HepG2 (cell line): ENCODE measurements around the gene MRPS5. TPM values are rescaled to one million over a fixed set of nuclear protein-coding genes. Genes with fewer than 3 reads are reported as not detected.
A peak's percentile ranks its signal among the peaks of the same experiment; 100 is the strongest.

ENCODE experiments used
- BORCS8-MEF2B ChIP-seq: sonication (generic); formaldehyde crosslinking; IDR thresholded peaks from 2 replicates; pipeline ENCODE4 v1.8.0; 2022; ENCODE audit warnings: mild to moderate bottlenecking, missing genetic modification reagents
- BRD4 ChIP-seq: sonication (generic); formaldehyde crosslinking; IDR thresholded peaks from 2 replicates; pipeline ENCODE4 v1.4.0; 2020; ENCODE audit warnings: missing genetic modification reagents
- GATAD2A ChIP-seq: IDR thresholded peaks from 2 replicates; pipeline ENCODE4 v1.6.1; 2016
- HMG20A ChIP-seq: IDR thresholded peaks from 2 replicates; pipeline ENCODE4 v1.6.1; 2016; ENCODE audit warnings: borderline replicate concordance
- HNRNPH1 ChIP-seq: fragments of 200-400 bp; formaldehyde crosslinking; optimal IDR thresholded peaks from 2 replicates; pipeline ENCODE3; 2017; ENCODE audit warnings: mild to moderate bottlenecking, low read depth, low read length
- KDM6A ChIP-seq: IDR thresholded peaks from 2 replicates; pipeline ENCODE4 v1.6.1; 2016; ENCODE audit warnings: low read depth
- MTA3 ChIP-seq: sonication (generic); formaldehyde crosslinking; IDR thresholded peaks from 2 replicates; pipeline ENCODE4 v1.4.0; 2020; ENCODE audit warnings: missing genetic modification reagents
- NCOA1 ChIP-seq: sonication (generic); formaldehyde crosslinking; IDR thresholded peaks from 2 replicates; pipeline ENCODE4 v1.9.0; 2021; ENCODE audit warnings: missing genetic modification reagents
- NFAT5 ChIP-seq: sonication (generic); formaldehyde crosslinking; IDR thresholded peaks from 2 replicates; pipeline ENCODE4 v1.4.0; 2020; ENCODE audit warnings: missing genetic modification reagents
- PHF21A ChIP-seq: sonication (generic); formaldehyde crosslinking; IDR thresholded peaks from 2 replicates; pipeline ENCODE4 v1.5.0; 2020; ENCODE audit warnings: mild to moderate bottlenecking, missing genetic modification reagents
- RXRA ChIP-seq: sonication (generic); formaldehyde crosslinking; IDR thresholded peaks from 2 replicates; pipeline ENCODE4 v1.5.1; 2020; ENCODE audit warnings: missing genetic modification reagents
- SRSF4 ChIP-seq: fragments of 200-400 bp; formaldehyde crosslinking; IDR thresholded peaks from one replicate; pipeline ENCODE4 v1.6.1; 2018; ENCODE audit warnings: mild to moderate bottlenecking, low read depth, low read length, moderate library complexity; ENCODE audit not compliant: poor library complexity, severe bottlenecking
- SSRP1 ChIP-seq: IDR thresholded peaks from 2 replicates; pipeline ENCODE4 v1.6.1; 2016; ENCODE audit warnings: control low read depth
- TGIF2 ChIP-seq: IDR thresholded peaks from 2 replicates; pipeline ENCODE4 v1.6.1; 2016; ENCODE audit warnings: control low read depth, missing compliant biosample characterization
- ZFY ChIP-seq: sonication (generic); formaldehyde crosslinking; IDR thresholded peaks from 2 replicates; pipeline ENCODE4 v1.4.0; 2020; ENCODE audit warnings: missing genetic modification reagents
- ZMYM4 ChIP-seq: sonication (generic); formaldehyde crosslinking; IDR thresholded peaks from 2 replicates; pipeline ENCODE4 v1.8.1; 2023; ENCODE audit warnings: mild to moderate bottlenecking, missing genetic modification reagents
- ZNF143 ChIP-seq: sonication (generic); formaldehyde crosslinking; IDR thresholded peaks from 2 replicates; pipeline ENCODE4 v1.4.0; 2020; ENCODE audit warnings: missing genetic modification reagents
- polyA plus RNA-seq, 8 experiments: library from polyadenylated mRNA; depleted of rRNA in 3 of 8; stranded (reverse) in 7 of 8; unstranded in 1 of 8; fragments of >200 nt; fragmentation: Illumina TruSeq in 4 of 8; extraction: Trizol in 4 of 8; gene quantifications; 2 replicates each; pipeline versions ENCODE4 v1.2.1 to v1.2.3, GENCODE V29; 2011 to 2016; ENCODE audit warnings: low read depth in 4 of 8, missing spikeins in 1 of 8, mixed read lengths in 1 of 8; ENCODE audit not compliant: insufficient read depth in 1 of 8
- total RNA-seq, 5 experiments: library from RNA; depleted of rRNA; stranded (reverse); fragments of >200 nt; fragmentation: Illumina TruSeq; extraction: Trizol; gene quantifications; 2 replicates each; pipeline ENCODE4 v1.2.3, GENCODE V29; 2016; ENCODE audit warnings: low read depth in 1 of 5
- TF ChIP-seq, protein P1 (sequence below): sonication (generic); formaldehyde crosslinking; IDR thresholded peaks from 2 replicates; pipeline ENCODE4 v1.5.0; 2020; ENCODE audit warnings: mild to moderate bottlenecking, missing genetic modification reagents, borderline replicate concordance
- TF ChIP-seq, protein P2 (sequence below): sonication (generic); formaldehyde crosslinking; IDR thresholded peaks from 2 replicates; pipeline ENCODE4 v1.8.0; 2022; ENCODE audit warnings: mild to moderate bottlenecking, missing genetic modification reagents; ENCODE audit not compliant: insufficient replicate concordance
- TF ChIP-seq, protein P3 (sequence below): sonication (generic); formaldehyde crosslinking; IDR thresholded peaks from 2 replicates; pipeline ENCODE4 v1.4.0; 2020; ENCODE audit warnings: missing genetic modification reagents, borderline replicate concordance

Gene MRPS5
- total and polyA plus RNA-seq, 2 of the 13 experiments (the other 11 are each of a cell fraction or from before 2014, with no cell fraction given), result 98.8 to 134 TPM

- peak; percentile 55; the same call in 1 of the 2 replicates for TF ChIP-seq ZNF143 (CRISPR knock-in tag)
- 0 out of 2 replicates have a peak, but pooled peaks have one; percentile 53 for TF ChIP-seq TGIF2
- TF ChIP-seq NFAT5, result 0 out of 2 replicates have a peak, but pooled peaks have one; percentile 23
- 0 out of 2 replicates have a peak, but pooled peaks have one; percentile 22 for TF ChIP-seq ZMYM4 (CRISPR knock-in tag)
- 0 out of 2 replicates have a peak, but pooled peaks have one; percentile 45 for TF ChIP-seq RXRA (CRISPR knock-in tag)
- TF ChIP-seq MTA3, result no peak
- TF ChIP-seq BRD4 (CRISPR knock-in tag), result peak; percentile 67; the same call in 1 of the 2 replicates
- TF ChIP-seq HMG20A, result 0 out of 2 replicates have a peak, but pooled peaks have one; percentile 33
- TF ChIP-seq HNRNPH1, result peak; percentile 92
- peak; percentile 30 for TF ChIP-seq GATAD2A (CRISPR knock-in tag)
- TF ChIP-seq, protein P1, sequence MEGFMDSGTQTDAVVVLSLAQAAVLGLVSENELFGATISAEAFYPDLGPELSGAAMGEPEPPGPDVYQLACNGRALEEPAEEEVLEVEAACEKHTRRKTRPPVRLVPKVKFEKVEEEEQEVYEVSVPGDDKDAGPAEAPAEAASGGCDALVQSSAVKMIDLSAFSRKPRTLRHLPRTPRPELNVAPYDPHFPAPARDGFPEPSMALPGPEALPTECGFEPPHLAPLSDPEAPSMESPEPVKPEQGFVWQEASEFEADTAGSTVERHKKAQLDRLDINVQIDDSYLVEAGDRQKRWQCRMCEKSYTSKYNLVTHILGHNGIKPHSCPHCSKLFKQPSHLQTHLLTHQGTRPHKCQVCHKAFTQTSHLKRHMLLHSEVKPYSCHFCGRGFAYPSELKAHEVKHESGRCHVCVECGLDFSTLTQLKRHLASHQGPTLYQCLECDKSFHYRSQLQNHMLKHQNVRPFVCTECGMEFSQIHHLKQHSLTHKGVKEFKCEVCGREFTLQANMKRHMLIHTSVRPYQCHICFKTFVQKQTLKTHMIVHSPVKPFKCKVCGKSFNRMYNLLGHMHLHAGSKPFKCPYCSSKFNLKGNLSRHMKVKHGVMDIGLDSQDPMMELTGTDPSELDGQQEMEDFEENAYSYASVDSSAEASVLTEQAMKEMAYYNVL (CRISPR knock-in tag), result peak; percentile 52; the same call in 1 of the 2 replicates
- peak; percentile 61; the same call in 1 of the 2 replicates for TF ChIP-seq KDM6A (CRISPR knock-in tag)
- TF ChIP-seq, protein P2, sequence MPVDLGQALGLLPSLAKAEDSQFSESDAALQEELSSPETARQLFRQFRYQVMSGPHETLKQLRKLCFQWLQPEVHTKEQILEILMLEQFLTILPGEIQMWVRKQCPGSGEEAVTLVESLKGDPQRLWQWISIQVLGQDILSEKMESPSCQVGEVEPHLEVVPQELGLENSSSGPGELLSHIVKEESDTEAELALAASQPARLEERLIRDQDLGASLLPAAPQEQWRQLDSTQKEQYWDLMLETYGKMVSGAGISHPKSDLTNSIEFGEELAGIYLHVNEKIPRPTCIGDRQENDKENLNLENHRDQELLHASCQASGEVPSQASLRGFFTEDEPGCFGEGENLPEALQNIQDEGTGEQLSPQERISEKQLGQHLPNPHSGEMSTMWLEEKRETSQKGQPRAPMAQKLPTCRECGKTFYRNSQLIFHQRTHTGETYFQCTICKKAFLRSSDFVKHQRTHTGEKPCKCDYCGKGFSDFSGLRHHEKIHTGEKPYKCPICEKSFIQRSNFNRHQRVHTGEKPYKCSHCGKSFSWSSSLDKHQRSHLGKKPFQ (CRISPR knock-in tag), result no peak
- TF ChIP-seq ZFY (CRISPR knock-in tag), result peak; percentile 38; the same call in 1 of the 2 replicates
- TF ChIP-seq, protein P3, sequence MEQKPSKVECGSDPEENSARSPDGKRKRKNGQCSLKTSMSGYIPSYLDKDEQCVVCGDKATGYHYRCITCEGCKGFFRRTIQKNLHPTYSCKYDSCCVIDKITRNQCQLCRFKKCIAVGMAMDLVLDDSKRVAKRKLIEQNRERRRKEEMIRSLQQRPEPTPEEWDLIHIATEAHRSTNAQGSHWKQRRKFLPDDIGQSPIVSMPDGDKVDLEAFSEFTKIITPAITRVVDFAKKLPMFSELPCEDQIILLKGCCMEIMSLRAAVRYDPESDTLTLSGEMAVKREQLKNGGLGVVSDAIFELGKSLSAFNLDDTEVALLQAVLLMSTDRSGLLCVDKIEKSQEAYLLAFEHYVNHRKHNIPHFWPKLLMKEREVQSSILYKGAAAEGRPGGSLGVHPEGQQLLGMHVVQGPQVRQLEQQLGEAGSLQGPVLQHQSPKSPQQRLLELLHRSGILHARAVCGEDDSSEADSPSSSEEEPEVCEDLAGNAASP, result peak; percentile 36; the same call in 1 of the 2 replicates
- TF ChIP-seq PHF21A (CRISPR knock-in tag), result peak; percentile 66; the same call in 1 of the 2 replicates
- no peak for TF ChIP-seq BORCS8-MEF2B
- 0 out of 2 replicates have a peak, but pooled peaks have one; percentile 37 for TF ChIP-seq SSRP1 (CRISPR knock-in tag)
- no peak for TF ChIP-seq NCOA1 (CRISPR knock-in tag)
- no peak for TF ChIP-seq SRSF4
These were observed 61.0 kb downstream of the MRPS5 start (continued) for GRCh38 chr2:95060446-95061118.
